CD14-positive monocyte (primary cell): Measurements from ENCODE around the gene SRRM5. TPM values are rescaled to one million over a fixed set of nuclear protein-coding genes. Genes with fewer than 3 reads are reported as not detected.

Source experiments
- DNase-seq, 3 donors: peaks; one replicate each; pipeline ENCODE4 v3.0.0-alpha.2; 2011 to 2022
- H2AFZ ChIP-seq: 2 replicates; pipeline ENCODE4 v1.6.0; 2012; ENCODE audit warnings: mild to moderate bottlenecking, low read depth, low read length, inconsistent platforms; ENCODE audit not compliant: insufficient read depth, poor library complexity, severe bottlenecking
- H3K27ac ChIP-seq, 2 donors: 1 replicate in 1 of 2; 2 replicates in 1 of 2; pipeline ENCODE4 v1.5.1; 2012 to 2013; ENCODE audit warnings: low read length in 2 of 2, control low read depth in 1 of 2, inconsistent platforms in 1 of 2, low read depth in 1 of 2, mild to moderate bottlenecking in 1 of 2
- H3K27me3 ChIP-seq, 2 donors: one replicate each; pipeline versions ENCODE4 v1.6.0 to v1.6.1; 2011 to 2013; ENCODE audit warnings: low read length in 2 of 2; ENCODE audit not compliant: control insufficient read depth in 2 of 2, insufficient read depth in 2 of 2
- H3K36me3 ChIP-seq, 2 donors: replicated peaks in 1 of 2; 1 replicate in 1 of 2; 2 replicates in 1 of 2; pipeline versions ENCODE4 v1.5.1 to v1.6.1; 2012 to 2013; ENCODE audit warnings: low read length in 2 of 2, control low read depth in 1 of 2, inconsistent platforms in 1 of 2, mild to moderate bottlenecking in 1 of 2; ENCODE audit not compliant: insufficient read depth in 2 of 2, control insufficient read depth in 1 of 2
- H3K4me1 ChIP-seq, 2 donors: 1 replicate in 1 of 2; 2 replicates in 1 of 2; pipeline versions ENCODE4 v1.5.1 to v1.6.1; 2012 to 2013; ENCODE audit warnings: low read length in 2 of 2, control low read depth in 1 of 2, inconsistent platforms in 1 of 2, mild to moderate bottlenecking in 1 of 2, moderate library complexity in 1 of 2; ENCODE audit not compliant: insufficient read depth in 2 of 2, control insufficient read depth in 1 of 2
- H3K4me2 ChIP-seq: replicated peaks from 2 replicates; pipeline ENCODE3; 2012; ENCODE audit warnings: low read length, moderate library complexity, mild to moderate bottlenecking; ENCODE audit not compliant: poor library complexity, severe bottlenecking; ENCODE audit errors: extremely low read depth
- H3K4me3 ChIP-seq, 3 experiments: fragments of 200-600 bp in 1 of 3; sonication (generic) in 1 of 3; replicated peaks in 1 of 3; 1 replicate in 2 of 3; 2 replicates in 1 of 3; pipeline ENCODE4 v1.5.1; 2011 to 2013; ENCODE audit warnings: low read length in 3 of 3, mild to moderate bottlenecking in 3 of 3, control low read depth in 2 of 3, low read depth in 2 of 3, inconsistent platforms in 1 of 3, moderate library complexity in 1 of 3
- H3K79me2 ChIP-seq: 2 replicates; pipeline ENCODE4 v1.6.0; 2012; ENCODE audit warnings: mild to moderate bottlenecking, control low read depth, inconsistent platforms, low read length, moderate library complexity; ENCODE audit not compliant: insufficient read depth
- H3K9ac ChIP-seq: 2 replicates; pipeline ENCODE4 v1.6.0; 2017; ENCODE audit warnings: low read length, mild to moderate bottlenecking; ENCODE audit not compliant: insufficient read depth, poor library complexity, severe bottlenecking
- H3K9me3 ChIP-seq, 2 donors: replicated peaks in 1 of 2; 1 replicate in 1 of 2; 2 replicates in 1 of 2; pipeline versions ENCODE4 v1.5.1 to v1.6.1; 2012 to 2013; ENCODE audit warnings: low read length in 2 of 2, control low read depth in 1 of 2; ENCODE audit not compliant: control insufficient read depth in 1 of 2, insufficient read depth in 1 of 2
- H4K20me1 ChIP-seq: 2 replicates; pipeline ENCODE4 v1.6.0; 2012; ENCODE audit warnings: mild to moderate bottlenecking, low read length, control low read depth, moderate library complexity; ENCODE audit not compliant: insufficient read depth
- H3K27ac Mint-ChIP-seq, 7 donors: one replicate each; pipeline ENCODE4 v1.8.0; 2020; ENCODE audit warnings: mild to moderate bottlenecking in 7 of 7, mixed read lengths in 7 of 7, moderate library complexity in 6 of 7, inconsistent platforms in 2 of 7
- H3K27me3 Mint-ChIP-seq, 3 donors: one replicate each; pipeline ENCODE4 v1.8.0; 2021 to 2022; ENCODE audit warnings: low read depth in 3 of 3, mild to moderate bottlenecking in 3 of 3, mixed read lengths in 3 of 3, moderate library complexity in 3 of 3, inconsistent platforms in 1 of 3
- H3K36me3 Mint-ChIP-seq, 2 donors: one replicate each; pipeline ENCODE4 v1.8.0; 2020; ENCODE audit warnings: mixed read lengths in 2 of 2, inconsistent platforms in 1 of 2, mild to moderate bottlenecking in 1 of 2
- H3K4me1 Mint-ChIP-seq: one replicate; pipeline ENCODE4 v1.8.0; 2020; ENCODE audit warnings: mild to moderate bottlenecking, mixed read lengths
- H3K4me3 Mint-ChIP-seq, 2 donors: one replicate each; pipeline ENCODE4 v1.8.0; 2020; ENCODE audit warnings: mild to moderate bottlenecking in 2 of 2, mixed read lengths in 2 of 2, moderate library complexity in 1 of 2
- H3K9me3 Mint-ChIP-seq, 7 donors: one replicate each; pipeline ENCODE4 v1.8.0; 2020 to 2022; ENCODE audit warnings: mixed read lengths in 7 of 7, mild to moderate bottlenecking in 6 of 7, moderate library complexity in 6 of 7, inconsistent platforms in 2 of 7
- CTCF ChIP-seq: fragments of 200-600 bp; IDR thresholded peaks from one replicate; pipeline ENCODE4 v1.8.0; 2022; ENCODE audit warnings: antibody characterized with exemption, mild to moderate bottlenecking
- WGBS: methylation state at CpG from one replicate; pipeline ENCODE4 v1.1.5; 2013; ENCODE audit warnings: missing lambda C conversion rate; ENCODE audit not compliant: insufficient coverage; 5-methylcytosine and 5-hydroxymethylcytosine counted together
- intact Hi-C, 2 donors: fragments of 100-400 bp; cut with micrococcal nuclease; formaldehyde crosslinking; loops; one replicate each; pipeline versions ENCODE4 v1.15.0 to v1.15.1; 2023
- polyA plus RNA-seq, 3 donors: library from polyadenylated mRNA; depleted of rRNA in 1 of 3; unstranded in 2 of 3; stranded (reverse) in 1 of 3; fragments of 300-500 nt in 2 of 3; fragments of >200 nt in 1 of 3; fragmentation: Illumina TruSeq in 2 of 3; gene quantifications; 1 replicate in 2 of 3; 2 replicates in 1 of 3; pipeline ENCODE4 v1.2.3, GENCODE V29; 2012 to 2021

SRRM5 gene
- polyA plus RNA-seq, 3 donors: 0.36 TPM; not detected in 2

GRCh38 chr19:43596842-43597461 is 14.9 kb upstream of the SRRM5 start:
- Histone ChIP-seq H2AFZ (peak overlapping the region; percentile 87), H3K9me3 (no peaks in the 10 kb centered on the region), H3K27ac (peak overlapping the region; percentile 93 to 99), H3K4me2 (peak overlapping the region; percentile 92), H3K36me3 (peaks cover 38 to 60% of the 10 kb centered on the region in 2 donors), H4K20me1 (peaks cover 12% of the 10 kb centered on the region), H3K9ac (peak overlapping the region; percentile 94), H3K79me2 (peaks cover 35% of the 10 kb centered on the region), H3K4me3 (peak overlapping the region; percentile 71 to 91 (median 73)), H3K4me1 (peaks cover 31 to 35% of the 10 kb centered on the region in 2 donors), H3K27me3 (no peaks in the 10 kb centered on the region)
- WGBS: 8% methylated on average over 3 of the region's 7 CpGs
- H3K9me3 Mint-ChIP-seq: no peaks in the 10 kb centered on the region
- no peaks in the 10 kb centered on the region for H3K27me3 Mint-ChIP-seq
- peaks cover 27% of the 10 kb centered on the region for H3K4me1 Mint-ChIP-seq
- H3K36me3 Mint-ChIP-seq: peaks cover 38 to 49% of the 10 kb centered on the region in 2 donors
- DNase-seq: no peak
- peak overlapping the region; percentile 98 to 100 (median 99) for H3K27ac Mint-ChIP-seq
- peak overlapping the region; percentile 98 for H3K4me3 Mint-ChIP-seq
- intact Hi-C loops: loop anchor here (1.0 to 10.0 kb wide), 4 partner anchors 22 to 64 kb away; partner anchors contain the start of genes PINLYP (in 2 of the 2), XRCC1 (in 2 of the 2), ZNF575 (in 2 of the 2) and ZNF428 (in 1 of the 2)
- no peak for TF ChIP-seq CTCF

- Mint-ChIP-seq H3K9me3 (no peaks in the 10 kb centered on the region), H3K36me3 (peaks cover 38 to 47% of the 10 kb centered on the region in 2 donors), H3K4me1 (peaks cover 27% of the 10 kb centered on the region), H3K27ac (peak overlapping the region; percentile 71 to 99 (median 98)), H3K4me3 (no peak overlapping the region), H3K27me3 (no peaks in the 10 kb centered on the region)
- Histone ChIP-seq H2AFZ (no peak overlapping the region), H3K36me3 (peaks cover 32 to 60% of the 10 kb centered on the region in 2 donors), H3K27me3 (no peaks in the 10 kb centered on the region), H4K20me1 (peaks cover 12% of the 10 kb centered on the region), H3K4me1 (peaks cover 31 to 35% of the 10 kb centered on the region in 2 donors), H3K4me3 (peak overlapping the region in 1 of 3 experiments; percentile 91), H3K79me2 (peaks cover 35% of the 10 kb centered on the region), H3K9ac (no peak overlapping the region), H3K9me3 (no peaks in the 10 kb centered on the region), H3K4me2 (peak overlapping the region; percentile 92), H3K27ac (peak overlapping the region in 1 of 2 donors; percentile 99)
- intact Hi-C loops: loop anchor here in 1 of 2 donors (2.0 to 10.0 kb wide), 2 partner anchors 21 to 63 kb away; partner anchors contain the start of genes ZNF428 and ZNF575
- no peak for DNase-seq
- 28% methylated on average over 5 of the region's 5 CpGs for WGBS
- TF ChIP-seq CTCF: no peak
Measured at GRCh38 chr19:43597876-43598275, 14.0 kb upstream of the SRRM5 start.
